HL-60 (cell line): Measurements from ENCODE around the gene TSC22D2.
A peak's percentile ranks its signal among the peaks of the same experiment; 100 is the strongest.

Experiments used
- DNase-seq, 2 experiments: peaks; one replicate each; pipeline ENCODE4 v3.0.0-alpha.2; 2010 to 2020; ENCODE audit warnings: low read depth in 1 of 2, low spot score in 1 of 2
- H3K27ac ChIP-seq: fragments of 250-450 bp; sonication (Bioruptor Pico); replicated peaks from 2 replicates; pipeline ENCODE4 v1.5.1; 2020; ENCODE audit warnings: mild to moderate bottlenecking, moderate library complexity
- H3K27me3 ChIP-seq: fragments of 250-450 bp; sonication (Bioruptor Pico); 2 replicates; pipeline ENCODE4 v1.5.1; 2021; ENCODE audit warnings: mild to moderate bottlenecking, moderate library complexity; ENCODE audit not compliant: insufficient read depth, poor library complexity, severe bottlenecking
- H3K4me3 ChIP-seq: replicated peaks from 2 replicates; pipeline ENCODE4 v1.5.1; 2011; ENCODE audit warnings: mild to moderate bottlenecking, control low read depth, low read length; ENCODE audit not compliant: insufficient read depth
- GABPA ChIP-seq: IDR thresholded peaks from 2 replicates; pipeline ENCODE4 v1.6.1; 2012; ENCODE audit warnings: low read depth
- POLR2AphosphoS5 ChIP-seq: IDR thresholded peaks from 2 replicates; pipeline ENCODE4 v1.6.1; 2012; ENCODE audit warnings: low read depth
- SPI1 ChIP-seq: IDR thresholded peaks from 2 replicates; pipeline ENCODE4 v1.6.1; 2012; ENCODE audit warnings: low read depth, mild to moderate bottlenecking, borderline replicate concordance
- TF ChIP-seq, protein P1 (sequence below): IDR thresholded peaks from one replicate; pipeline ENCODE4 v1.5.1; 2011; ENCODE audit warnings: low read length, control low read depth, inconsistent platforms; ENCODE audit not compliant: insufficient read depth
- TF ChIP-seq, protein P2 (sequence below): IDR thresholded peaks from 2 replicates; pipeline ENCODE4 v1.6.1; 2012; ENCODE audit warnings: low read depth; ENCODE audit not compliant: insufficient replicate concordance

Gene TSC22D2

DNA sequence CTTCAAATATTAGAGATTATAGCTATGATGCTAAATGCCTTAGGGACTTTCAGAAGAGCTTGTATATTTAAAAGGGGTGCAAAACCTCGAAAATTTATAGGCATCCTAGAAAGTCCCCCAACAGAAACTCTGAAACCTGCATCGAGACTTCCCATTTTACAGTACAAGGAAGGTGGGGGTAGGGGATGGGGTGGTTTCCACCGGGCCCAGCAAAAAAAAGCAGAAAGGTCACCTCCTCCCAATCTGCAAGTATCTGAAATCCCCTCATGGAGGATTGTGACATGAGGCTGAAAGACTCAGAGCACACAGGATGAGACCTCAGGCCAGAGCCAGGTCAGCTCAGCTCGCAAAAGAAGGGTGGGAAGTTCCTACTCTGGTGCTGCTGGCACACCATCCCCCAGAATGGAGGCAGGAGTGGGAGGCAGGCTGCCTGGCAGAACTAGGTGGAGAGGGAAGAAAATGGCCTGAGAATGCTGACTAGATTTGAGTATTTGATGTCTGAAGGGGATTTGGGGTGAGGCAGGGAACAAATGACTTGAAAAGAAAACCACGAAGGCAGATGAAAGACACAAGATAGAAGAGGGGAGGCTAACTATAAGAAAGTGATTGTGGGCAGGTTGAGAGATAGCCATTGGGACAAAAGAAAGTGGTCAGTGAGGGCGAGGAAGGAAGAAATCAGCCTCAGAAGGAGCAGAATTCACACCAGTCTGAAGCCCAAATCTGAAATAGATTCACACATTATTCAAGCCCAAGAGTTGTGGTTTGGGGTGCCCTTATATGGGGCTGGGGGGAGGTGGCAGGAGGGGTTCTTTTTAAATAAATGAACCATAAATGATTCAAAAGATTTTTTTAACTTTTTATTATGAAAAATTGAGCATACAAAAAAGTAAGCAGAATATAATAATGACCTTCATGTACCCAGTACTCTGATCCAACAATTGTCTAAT is 22.5 kb upstream of the TSC22D2 start:
- Histone ChIP-seq H3K27me3 (no peaks in the 10 kb centered on the region), H3K4me3 (no peak overlapping the region), H3K27ac (no peak overlapping the region)
- DNase-seq: peak in 1 of 2 experiments; percentile 13
- TF ChIP-seq, protein P1, sequence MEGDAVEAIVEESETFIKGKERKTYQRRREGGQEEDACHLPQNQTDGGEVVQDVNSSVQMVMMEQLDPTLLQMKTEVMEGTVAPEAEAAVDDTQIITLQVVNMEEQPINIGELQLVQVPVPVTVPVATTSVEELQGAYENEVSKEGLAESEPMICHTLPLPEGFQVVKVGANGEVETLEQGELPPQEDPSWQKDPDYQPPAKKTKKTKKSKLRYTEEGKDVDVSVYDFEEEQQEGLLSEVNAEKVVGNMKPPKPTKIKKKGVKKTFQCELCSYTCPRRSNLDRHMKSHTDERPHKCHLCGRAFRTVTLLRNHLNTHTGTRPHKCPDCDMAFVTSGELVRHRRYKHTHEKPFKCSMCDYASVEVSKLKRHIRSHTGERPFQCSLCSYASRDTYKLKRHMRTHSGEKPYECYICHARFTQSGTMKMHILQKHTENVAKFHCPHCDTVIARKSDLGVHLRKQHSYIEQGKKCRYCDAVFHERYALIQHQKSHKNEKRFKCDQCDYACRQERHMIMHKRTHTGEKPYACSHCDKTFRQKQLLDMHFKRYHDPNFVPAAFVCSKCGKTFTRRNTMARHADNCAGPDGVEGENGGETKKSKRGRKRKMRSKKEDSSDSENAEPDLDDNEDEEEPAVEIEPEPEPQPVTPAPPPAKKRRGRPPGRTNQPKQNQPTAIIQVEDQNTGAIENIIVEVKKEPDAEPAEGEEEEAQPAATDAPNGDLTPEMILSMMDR: no peak
- no peak for TF ChIP-seq POLR2AphosphoS5
- no peak for TF ChIP-seq GABPA
- TF ChIP-seq, protein P2, sequence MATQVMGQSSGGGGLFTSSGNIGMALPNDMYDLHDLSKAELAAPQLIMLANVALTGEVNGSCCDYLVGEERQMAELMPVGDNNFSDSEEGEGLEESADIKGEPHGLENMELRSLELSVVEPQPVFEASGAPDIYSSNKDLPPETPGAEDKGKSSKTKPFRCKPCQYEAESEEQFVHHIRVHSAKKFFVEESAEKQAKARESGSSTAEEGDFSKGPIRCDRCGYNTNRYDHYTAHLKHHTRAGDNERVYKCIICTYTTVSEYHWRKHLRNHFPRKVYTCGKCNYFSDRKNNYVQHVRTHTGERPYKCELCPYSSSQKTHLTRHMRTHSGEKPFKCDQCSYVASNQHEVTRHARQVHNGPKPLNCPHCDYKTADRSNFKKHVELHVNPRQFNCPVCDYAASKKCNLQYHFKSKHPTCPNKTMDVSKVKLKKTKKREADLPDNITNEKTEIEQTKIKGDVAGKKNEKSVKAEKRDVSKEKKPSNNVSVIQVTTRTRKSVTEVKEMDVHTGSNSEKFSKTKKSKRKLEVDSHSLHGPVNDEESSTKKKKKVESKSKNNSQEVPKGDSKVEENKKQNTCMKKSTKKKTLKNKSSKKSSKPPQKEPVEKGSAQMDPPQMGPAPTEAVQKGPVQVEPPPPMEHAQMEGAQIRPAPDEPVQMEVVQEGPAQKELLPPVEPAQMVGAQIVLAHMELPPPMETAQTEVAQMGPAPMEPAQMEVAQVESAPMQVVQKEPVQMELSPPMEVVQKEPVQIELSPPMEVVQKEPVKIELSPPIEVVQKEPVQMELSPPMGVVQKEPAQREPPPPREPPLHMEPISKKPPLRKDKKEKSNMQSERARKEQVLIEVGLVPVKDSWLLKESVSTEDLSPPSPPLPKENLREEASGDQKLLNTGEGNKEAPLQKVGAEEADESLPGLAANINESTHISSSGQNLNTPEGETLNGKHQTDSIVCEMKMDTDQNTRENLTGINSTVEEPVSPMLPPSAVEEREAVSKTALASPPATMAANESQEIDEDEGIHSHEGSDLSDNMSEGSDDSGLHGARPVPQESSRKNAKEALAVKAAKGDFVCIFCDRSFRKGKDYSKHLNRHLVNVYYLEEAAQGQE: no peak

DNA sequence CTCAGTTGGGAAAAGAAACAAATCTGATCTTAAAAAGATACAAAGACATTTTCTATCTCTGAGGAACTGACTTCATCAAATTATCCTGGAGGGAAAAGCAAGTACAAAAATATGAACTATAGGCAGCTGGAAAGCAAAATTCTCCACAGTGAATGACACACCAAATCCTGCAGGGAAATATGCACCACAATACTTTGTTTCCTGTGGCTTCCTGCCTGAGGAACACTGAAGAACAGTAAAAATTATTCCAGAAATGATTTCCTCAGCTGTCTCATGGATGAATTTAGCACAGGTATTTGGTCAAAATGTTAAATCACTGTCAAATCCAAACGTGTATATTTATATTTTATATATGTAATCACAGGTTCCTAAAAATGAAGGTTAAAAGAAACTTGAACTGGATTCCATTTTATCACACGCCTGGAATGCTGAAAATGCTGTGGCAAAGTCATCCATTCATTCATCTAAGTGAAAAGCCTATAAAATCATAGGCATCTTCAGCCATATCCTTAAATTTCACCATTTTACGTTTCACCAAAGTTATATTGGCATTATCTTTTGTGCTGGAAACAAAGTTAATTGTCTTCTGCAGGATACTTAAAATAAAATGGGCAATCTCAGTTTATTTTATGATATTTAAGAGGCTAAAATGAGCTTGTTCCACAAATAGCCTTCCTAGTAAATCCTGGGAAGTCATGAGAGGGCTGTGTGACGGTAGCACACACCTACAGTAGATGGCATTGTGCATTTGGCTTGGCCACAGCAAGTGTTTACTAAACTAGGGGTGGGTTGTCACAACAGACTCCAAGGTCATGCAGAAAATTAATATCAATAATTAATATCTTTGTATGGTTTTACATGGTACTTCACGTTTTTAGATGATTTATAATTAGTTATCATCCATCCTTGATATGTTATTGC is 19.3 kb upstream of the TSC22D2 start:
- Histone ChIP-seq H3K27ac (no peak overlapping the region), H3K27me3 (no peaks in the 10 kb centered on the region)
- TF ChIP-seq, protein P2: no peak

DNA sequence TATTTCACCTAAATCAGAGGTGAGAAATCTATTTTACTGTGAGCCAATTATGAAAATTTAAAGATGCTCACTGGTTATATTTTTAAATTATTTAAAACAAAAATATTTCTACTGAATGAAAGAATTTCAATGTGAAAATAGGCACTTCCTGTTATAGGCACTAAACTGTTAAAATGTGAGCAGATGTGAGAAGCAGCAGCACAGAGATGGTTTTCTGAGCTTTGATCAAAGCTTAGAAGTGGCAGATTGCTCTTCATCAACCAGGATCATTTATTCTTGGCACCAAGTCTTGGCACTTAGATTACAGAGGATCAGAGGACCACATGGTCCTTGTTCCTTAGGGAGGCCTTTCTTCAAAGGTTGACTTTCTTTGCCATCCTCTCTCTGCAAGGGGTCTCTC is 18.0 kb upstream of the TSC22D2 start:
- no peak overlapping the region for H3K4me3 ChIP-seq
- TF ChIP-seq, protein P1: no peak
- TF ChIP-seq, protein P2: no peak
- TF ChIP-seq GABPA (no peak), POLR2AphosphoS5 (no peak), SPI1 (no peak)
- DNase-seq: no peak
- no peaks in the 10 kb centered on the region for H3K27me3 ChIP-seq
- no peak overlapping the region for H3K27ac ChIP-seq

More for the DNA sequence above, 19.3 kb upstream of the TSC22D2 start:
- H3K4me3 ChIP-seq: no peak overlapping the region
- DNase-seq: no peak
